GM12878 (cell line): Measurements from ENCODE around the gene NCR2. TPM values are rescaled to one million over a fixed set of nuclear protein-coding genes. Genes with fewer than 3 reads are reported as not detected.

Experiments
- ATAC-seq: fragments of 200-7000 bp; cut with Tn5 transposase; 3 replicates; pipeline ENCODE4 v1.9.1; 2020; ENCODE audit warnings: mild to moderate bottlenecking, moderate library complexity
- BruUV-seq: library from RNA; stranded (reverse); fragments of 400-500 nt; replicated peaks from 2 replicates; lab custom pipeline; 2021; lab: Mats Ljungman, UMichigan
- CTCF ChIA-PET: fragments of 300-600 bp; sonication (Branson Sonifier 250); formaldehyde crosslinking; extraction: SDS; loops from one replicate; lab custom pipeline; 2021; ENCODE audit warnings: inconsistent platforms; lab: Yijun Ruan, JAX
- POLR2A ChIA-PET: fragments of 350-600 bp; formaldehyde crosslinking; extraction: SDS; loops from one replicate; lab custom pipeline; 2021; ENCODE audit warnings: inconsistent platforms; lab: Charles Lee
- RAD21 ChIA-PET: fragments of 300-600 bp; sonication (Branson Sonifier 250); formaldehyde crosslinking; loops from one replicate; lab custom pipeline; 2023; ENCODE audit warnings: antibody characterized with exemption; ENCODE audit not compliant: unreplicated experiment; lab: Charles Lee
- SMC1A ChIA-PET: fragments of 300-600 bp; sonication (Branson Sonifier 250); formaldehyde crosslinking; loops from one replicate; lab custom pipeline; 2023; ENCODE audit not compliant: unreplicated experiment, uncharacterized antibody; lab: Charles Lee
- DNase-seq: peaks from one replicate; pipeline ENCODE4 v3.0.0-alpha.2; 2011; ENCODE audit warnings: low read depth, low spot score
- FAIRE-seq: peaks from 3 replicates; lab custom pipeline; 2011; peaks lifted over from hg19 to GRCh38; lab: Jason Lieb, UNC
- H2AFZ ChIP-seq: 2 replicates; pipeline ENCODE4 v1.6.0; 2011; ENCODE audit warnings: low read depth, low read length, control low read depth; ENCODE audit not compliant: control insufficient read depth
- H3K27ac ChIP-seq: 2 replicates; pipeline ENCODE4 v1.5.1; 2011; ENCODE audit warnings: control low read depth; ENCODE audit not compliant: control insufficient read depth, insufficient read depth
- H3K27me3 ChIP-seq, 2 experiments: replicated peaks in 1 of 2; 2 replicates each; pipeline versions ENCODE4 v1.6.0 to v1.6.1; 2011; ENCODE audit warnings: low read length in 1 of 2; ENCODE audit not compliant: control insufficient read depth in 2 of 2, insufficient read depth in 2 of 2
- H3K36me3 ChIP-seq, 2 experiments: 2 replicates each; pipeline ENCODE4 v1.5.1; 2011; ENCODE audit warnings: low read length in 1 of 2; ENCODE audit not compliant: control insufficient read depth in 2 of 2, insufficient read depth in 2 of 2
- H3K4me1 ChIP-seq: 2 replicates; pipeline ENCODE4 v1.6.1; 2011; ENCODE audit warnings: mild to moderate bottlenecking, low read length, moderate library complexity, mixed read lengths; ENCODE audit not compliant: control insufficient read depth, insufficient read depth
- H3K4me2 ChIP-seq: 2 replicates; pipeline ENCODE4 v1.6.0; 2011; ENCODE audit warnings: control low read depth; ENCODE audit not compliant: control insufficient read depth, insufficient read depth
- H3K4me3 ChIP-seq: fragments of 200-600 bp; sonication (generic); 2 replicates; pipeline ENCODE4 v1.5.1; 2016
- H3K79me2 ChIP-seq: 2 replicates; pipeline ENCODE4 v1.6.0; 2011; ENCODE audit warnings: low read length; ENCODE audit not compliant: control insufficient read depth, insufficient read depth
- H3K9ac ChIP-seq: 2 replicates; pipeline ENCODE4 v1.8.0; 2011; ENCODE audit warnings: low read length, control low read depth, mixed read lengths; ENCODE audit not compliant: control insufficient read depth, insufficient read depth
- H3K9me3 ChIP-seq: replicated peaks from 3 replicates; pipeline ENCODE4 v1.5.1; 2011; ENCODE audit warnings: mild to moderate bottlenecking, low read length; ENCODE audit not compliant: control insufficient read depth, insufficient read depth
- H4K20me1 ChIP-seq: 2 replicates; pipeline ENCODE4 v1.6.0; 2011; ENCODE audit not compliant: control insufficient read depth, insufficient read depth
- DPF2 ChIP-seq: fragments of 450-650 bp; IDR thresholded peaks from 2 replicates; pipeline ENCODE4 v1.6.1; 2017; ENCODE audit warnings: mild to moderate bottlenecking
- KDM1A ChIP-seq: fragments of 200-600 bp; sonication (generic); IDR thresholded peaks from 2 replicates; pipeline ENCODE4 v1.6.1; 2016; ENCODE audit warnings: borderline replicate concordance
- MEF2A ChIP-seq: IDR thresholded peaks from 2 replicates; pipeline ENCODE4 v1.6.1; 2011; ENCODE audit warnings: low read depth, mild to moderate bottlenecking, low read length, moderate library complexity; ENCODE audit not compliant: insufficient read depth
- NRF1 ChIP-seq: conservative IDR thresholded peaks from 2 replicates; pipeline ENCODE4 v1.6.1; 2011; ENCODE audit warnings: mild to moderate bottlenecking, low read depth, low read length, improper control_type of control experiment
- YBX1 ChIP-seq: fragments of 450-650 bp; IDR thresholded peaks from 2 replicates; pipeline ENCODE4 v1.6.1; 2016; ENCODE audit warnings: antibody characterized with exemption
- WGBS: methylation state at CpG from one replicate; pipeline ENCODE4 v1.1.6; 2016; ENCODE audit warnings: low lambda C conversion rate; ENCODE audit not compliant: insufficient replicate concordance, insufficient coverage; ENCODE audit errors: missing lambda C conversion rate; 5-methylcytosine and 5-hydroxymethylcytosine counted together
- in situ Hi-C: fragments of 300-500 bp; cut with MboI; formaldehyde crosslinking; loops from 9 replicates; pipeline ENCODE4 v1.14.3; 2018; ENCODE audit warnings: mixed read lengths
- intact Hi-C: fragments of 100-400 bp; cut with micrococcal nuclease; formaldehyde crosslinking; loops from one replicate; pipeline ENCODE4 v1.14.2; 2022; ENCODE audit not compliant: unreplicated experiment
- polyA plus RNA-seq, 11 experiments: library from polyadenylated mRNA; depleted of rRNA in 4 of 11; unstranded in 6 of 11; stranded (reverse) in 5 of 11; fragments of >200 nt; fragmentation: Nextera tagmentation in 4 of 11; fragmentation: Illumina TruSeq in 1 of 11; extraction: Ambion mirVana in 4 of 11; extraction: Trizol in 1 of 11; gene quantifications; 1 replicate in 1 of 11; 2 replicates in 10 of 11; pipeline versions ENCODE4 v1.2.1 to v1.2.3, GENCODE V29; 2011 to 2016; ENCODE audit warnings: inconsistent platforms in 2 of 11, missing spikeins in 2 of 11, low read depth in 1 of 11
- total RNA-seq, 4 experiments: library from RNA; depleted of rRNA in 3 of 4; stranded (reverse); fragments of >200 nt in 3 of 4; fragmentation: Illumina TruSeq in 1 of 4; extraction: Trizol in 1 of 4; gene quantifications; 2 replicates each; pipeline versions ENCODE4 v1.2.1 to v1.2.3, GENCODE V29; 2013 to 2021
- TF ChIP-seq, protein P1 (sequence below): IDR thresholded peaks from 2 replicates; pipeline ENCODE4 v1.6.1; 2011; ENCODE audit warnings: mild to moderate bottlenecking, low read depth, low read length, moderate library complexity; ENCODE audit not compliant: insufficient replicate concordance
- TF ChIP-seq, protein P2 (sequence below): fragments of 450-650 bp; IDR thresholded peaks from 2 replicates; pipeline ENCODE4 v1.6.1; 2018; ENCODE audit warnings: borderline replicate concordance, mild to moderate bottlenecking; ENCODE audit not compliant: partially characterized antibody

NCR2 gene
- total and polyA plus RNA-seq, 10 of the 15 experiments (the other 5 are each of a cell fraction or from before 2014, with no cell fraction given), result 0.21 to 0.53 TPM; not detected in 8

GRCh38 chr6:41337709-41338108, 2.3 kb downstream of the NCR2 start:
- POLR2A ChIA-PET, result interaction anchor here (1.7 to 1.9 kb wide), 2 partner anchors 13 to 395 kb away, joined by 6 read pairs; no protein-coding TSS in a partner anchor
- SMC1A ChIA-PET, result interaction anchor here (0.8 to 3.0 kb wide), 8 partner anchors 12 to 49 kb away, joined by 3 to 21 read pairs (median 7); no protein-coding TSS in a partner anchor
- Histone ChIP-seq H3K4me1 (peaks cover 33% of the 10 kb centered on the region), H3K4me2 (no peak overlapping the region), H3K27ac (no peak overlapping the region), H3K9me3 (no peaks in the 10 kb centered on the region), H3K9ac (no peak overlapping the region), H4K20me1 (no peaks in the 10 kb centered on the region), H2AFZ (no peak overlapping the region), H3K79me2 (no peaks in the 10 kb centered on the region), H3K36me3 (no peaks in the 10 kb centered on the region), H3K27me3 (no peaks in the 10 kb centered on the region; a peak in 1 of 4 replicates), H3K4me3 (no peak overlapping the region)
- FAIRE-seq (no peak), DNase-seq (no peak), ATAC-seq (no peak)
- RAD21 ChIA-PET, result interaction anchor here (1.1 to 1.5 kb wide), 2 partner anchors 13 to 18 kb away, joined by 4 to 5 read pairs; no protein-coding TSS in a partner anchor
- intact Hi-C loops (no loop called here), in situ Hi-C loops (no loop called here)
- no TSS peak for BruUV-seq
- TF ChIP-seq KDM1A, result no peak
- no peak for TF ChIP-seq NRF1
- TF ChIP-seq MEF2A, result no peak
- TF ChIP-seq, protein P1, sequence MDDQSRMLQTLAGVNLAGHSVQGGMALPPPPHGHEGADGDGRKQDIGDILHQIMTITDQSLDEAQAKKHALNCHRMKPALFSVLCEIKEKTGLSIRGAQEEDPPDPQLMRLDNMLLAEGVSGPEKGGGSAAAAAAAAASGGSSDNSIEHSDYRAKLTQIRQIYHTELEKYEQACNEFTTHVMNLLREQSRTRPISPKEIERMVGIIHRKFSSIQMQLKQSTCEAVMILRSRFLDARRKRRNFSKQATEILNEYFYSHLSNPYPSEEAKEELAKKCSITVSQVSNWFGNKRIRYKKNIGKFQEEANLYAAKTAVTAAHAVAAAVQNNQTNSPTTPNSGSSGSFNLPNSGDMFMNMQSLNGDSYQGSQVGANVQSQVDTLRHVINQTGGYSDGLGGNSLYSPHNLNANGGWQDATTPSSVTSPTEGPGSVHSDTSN, result no peak
- TF ChIP-seq YBX1, result no peak
- TF ChIP-seq, protein P2, sequence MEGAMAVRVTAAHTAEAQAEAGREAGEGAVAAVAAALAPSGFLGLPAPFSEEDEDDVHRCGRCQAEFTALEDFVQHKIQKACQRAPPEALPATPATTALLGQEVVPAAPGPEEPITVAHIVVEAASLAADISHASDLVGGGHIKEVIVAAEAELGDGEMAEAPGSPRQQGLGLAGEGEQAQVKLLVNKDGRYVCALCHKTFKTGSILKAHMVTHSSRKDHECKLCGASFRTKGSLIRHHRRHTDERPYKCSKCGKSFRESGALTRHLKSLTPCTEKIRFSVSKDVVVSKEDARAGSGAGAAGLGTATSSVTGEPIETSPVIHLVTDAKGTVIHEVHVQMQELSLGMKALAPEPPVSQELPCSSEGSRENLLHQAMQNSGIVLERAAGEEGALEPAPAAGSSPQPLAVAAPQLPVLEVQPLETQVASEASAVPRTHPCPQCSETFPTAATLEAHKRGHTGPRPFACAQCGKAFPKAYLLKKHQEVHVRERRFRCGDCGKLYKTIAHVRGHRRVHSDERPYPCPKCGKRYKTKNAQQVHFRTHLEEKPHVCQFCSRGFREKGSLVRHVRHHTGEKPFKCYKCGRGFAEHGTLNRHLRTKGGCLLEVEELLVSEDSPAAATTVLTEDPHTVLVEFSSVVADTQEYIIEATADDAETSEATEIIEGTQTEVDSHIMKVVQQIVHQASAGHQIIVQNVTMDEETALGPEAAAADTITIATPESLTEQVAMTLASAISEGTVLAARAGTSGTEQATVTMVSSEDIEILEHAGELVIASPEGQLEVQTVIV, result no peak
- TF ChIP-seq DPF2, result no peak
- WGBS, result 59% methylated on average over 4 of the region's 4 CpGs
- CTCF ChIA-PET, result interaction anchor here (0.5 to 11.4 kb wide), 8 partner anchors 11 to 262 kb away, joined by 3 to 206 read pairs (median 4); no protein-coding TSS in a partner anchor
